HuH-7.5 (cell line): ENCODE results near the gene DBN1.

Experiments used
- DNase-seq: peaks from one replicate; pipeline ENCODE4 v3.0.0; 2011; ENCODE audit warnings: low spot score

Gene DBN1

DNA sequence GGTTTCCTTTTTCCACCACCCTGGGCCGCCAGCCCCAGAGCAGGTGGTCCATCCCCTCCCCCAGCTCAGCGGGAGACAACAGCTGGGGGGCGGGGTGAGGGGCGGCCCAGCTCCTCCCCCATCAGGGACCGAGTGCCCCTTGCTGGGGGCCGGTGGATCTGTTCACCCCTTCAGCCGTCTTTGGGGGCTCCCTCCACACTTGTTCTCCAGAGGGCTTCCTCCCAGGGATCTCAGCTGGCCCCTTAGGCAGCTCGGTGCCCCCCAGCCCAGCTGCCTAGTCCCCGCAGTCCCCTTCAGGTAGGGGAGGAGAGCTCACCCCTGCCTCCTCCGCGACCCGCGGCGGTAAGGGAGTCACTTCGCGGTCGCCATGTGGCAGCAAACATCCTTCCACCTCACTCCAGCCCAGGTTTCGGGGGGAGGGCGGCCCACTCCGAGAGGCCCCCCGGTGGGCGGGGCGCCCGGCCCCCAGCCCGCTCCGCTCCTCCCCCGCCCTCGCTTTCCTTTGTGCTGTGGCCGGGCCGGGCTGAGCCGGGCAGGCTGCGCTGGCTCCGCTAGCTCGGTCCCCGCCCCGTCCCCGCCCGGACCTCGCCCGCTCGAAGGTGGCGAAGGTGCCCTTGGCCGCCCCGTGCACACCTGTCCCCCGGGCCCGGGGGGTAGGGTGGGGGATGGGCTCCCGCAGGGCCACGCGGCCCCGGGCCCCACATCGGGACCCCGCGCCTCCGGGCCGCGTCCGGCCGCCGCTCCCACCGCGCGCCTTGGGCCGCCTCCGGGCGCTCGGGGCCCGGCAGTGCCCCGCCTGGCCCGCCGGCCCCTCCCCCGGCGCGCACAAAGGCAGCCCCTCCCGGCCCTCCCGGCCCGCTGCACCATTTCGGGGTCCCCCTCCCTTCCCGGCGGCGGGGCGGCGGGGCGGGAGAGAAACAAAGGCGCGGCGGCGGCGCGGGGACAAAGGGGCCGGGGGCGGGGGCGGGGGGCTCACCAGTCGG is 683 bp downstream of the DBN1 start:
- peak; percentile 86 for DNase-seq

DNA sequence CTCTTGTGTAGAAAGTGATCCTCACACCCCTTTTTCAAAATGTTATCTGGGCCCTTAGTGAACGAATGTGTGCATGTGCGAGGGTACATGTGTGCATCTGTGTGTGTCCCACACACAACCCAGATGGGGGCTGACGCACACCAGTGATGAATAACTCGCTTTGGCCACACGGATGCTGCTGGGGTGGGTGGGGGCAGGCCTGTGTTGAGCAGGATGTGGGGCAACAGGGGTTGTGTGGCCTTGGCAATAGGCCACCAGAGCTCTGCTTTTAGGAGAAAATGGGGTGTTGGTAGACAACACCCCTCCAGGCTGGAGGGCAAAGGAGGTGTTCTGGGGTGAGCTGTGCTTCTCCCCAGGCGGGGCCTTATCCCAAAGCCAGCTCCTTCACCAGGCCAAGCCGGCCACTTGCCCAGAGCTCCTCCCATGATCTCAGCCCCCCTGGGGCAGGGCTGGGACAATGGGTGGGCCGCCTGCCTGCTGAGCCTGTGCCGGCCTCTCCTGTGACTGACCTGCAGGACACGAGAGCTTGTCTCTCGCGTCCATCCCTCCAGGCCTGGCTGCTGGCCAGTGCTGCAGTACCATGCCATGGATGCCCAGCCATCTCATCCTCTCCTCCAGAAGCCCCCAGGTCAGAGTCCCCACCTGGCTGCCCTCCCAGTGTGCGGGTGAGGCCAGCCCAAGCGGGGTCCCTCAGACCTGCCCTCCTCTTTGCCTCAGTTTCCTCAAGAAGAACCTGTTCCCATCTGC is 1.7 kb downstream of the DBN1 start:
- no peak for DNase-seq

- no peak for DNase-seq
These were observed 2.5 kb downstream of the DBN1 start for GRCh38 chr5:177470759-177471536.

DNA sequence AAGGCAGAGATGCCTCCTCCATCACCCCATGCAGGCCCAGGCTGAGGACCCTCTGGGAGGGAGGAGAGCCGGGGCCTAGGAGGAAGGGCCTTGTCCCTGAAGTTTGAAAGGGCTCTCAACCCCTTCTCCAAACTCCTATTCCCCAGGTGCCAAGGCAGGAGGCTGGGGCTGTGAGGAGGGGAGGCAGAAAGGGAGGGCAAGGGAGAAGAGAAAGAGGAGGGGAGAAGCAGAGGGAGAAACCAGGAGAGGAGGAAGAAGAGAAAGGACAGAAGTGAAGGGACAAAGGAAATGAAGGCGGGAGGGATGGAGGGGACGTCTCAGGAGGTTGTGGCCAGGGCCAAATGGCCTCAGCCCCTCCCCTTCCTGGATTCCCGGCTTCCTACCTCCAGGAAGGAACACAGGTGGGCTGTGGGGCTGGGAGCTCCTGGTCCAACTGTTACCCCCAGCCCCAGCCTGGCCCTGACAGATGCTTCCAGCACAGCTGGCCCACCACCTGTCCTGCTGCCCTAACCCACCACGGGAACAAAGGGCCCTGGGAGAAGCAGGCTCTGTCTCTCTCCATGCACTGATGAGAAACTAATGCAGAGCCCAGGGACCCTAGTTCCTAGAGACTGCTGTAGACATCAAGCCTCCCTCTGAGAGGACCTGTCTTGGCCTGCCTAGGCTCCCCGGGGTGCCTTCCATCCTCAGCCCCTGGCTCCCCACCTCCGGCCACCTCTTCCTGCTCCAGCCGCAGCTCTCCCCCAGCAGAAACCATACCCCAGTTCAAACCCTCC is 3.5 kb downstream of the DBN1 start:
- DNase-seq = no peak

GRCh38 chr5:177468685-177469628 is 4.5 kb downstream of the DBN1 start:
- no peak for DNase-seq

GRCh38 chr5:177468329-177468684 is 5.1 kb downstream of the DBN1 start:
- DNase-seq = no peak

GRCh38 chr5:177467436-177467835 is 6.0 kb downstream of the DBN1 start:
- DNase-seq = no peak

DNA sequence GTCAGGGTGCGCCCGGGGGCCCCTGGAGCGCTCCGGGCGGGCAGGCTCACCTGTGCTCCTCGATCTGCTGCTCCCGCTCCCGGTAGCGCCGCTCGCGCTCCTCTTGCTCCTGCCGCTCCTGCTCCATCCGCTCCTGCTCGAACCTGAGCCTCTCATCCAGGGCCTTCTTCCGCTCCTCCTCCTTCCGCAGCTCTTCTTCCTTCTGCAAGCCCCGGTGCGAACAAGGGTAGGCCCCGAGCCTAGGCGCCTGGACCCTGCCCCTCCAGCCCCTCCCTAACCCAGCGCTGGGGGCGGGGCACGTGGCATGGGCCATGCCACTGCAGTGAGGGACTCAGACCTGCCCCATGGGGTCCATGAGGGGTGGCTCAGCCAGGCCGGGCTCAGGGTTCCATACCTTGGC is 6.6 kb downstream of the DBN1 start:
- DNase-seq = no peak

DNA sequence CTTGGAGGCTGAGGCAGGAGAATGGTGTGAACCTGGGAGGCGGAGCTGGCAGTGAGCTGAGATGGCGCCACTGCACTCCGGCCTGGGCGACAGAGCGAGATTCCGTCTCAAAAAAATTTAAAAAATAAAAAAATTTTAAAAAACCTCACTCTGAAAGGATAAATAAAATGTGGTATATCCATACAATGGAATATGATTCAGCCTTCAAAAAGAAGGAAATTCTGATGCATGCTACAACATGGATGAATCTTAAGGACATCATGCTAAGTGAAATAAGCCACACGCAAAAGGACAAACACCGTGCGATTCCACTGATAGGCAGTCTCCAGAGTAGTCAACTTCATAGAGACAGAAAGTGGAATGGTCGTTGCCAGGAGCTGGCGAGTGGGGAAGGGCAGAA is 8.4 kb downstream of the DBN1 start:
- no peak for DNase-seq

DNA sequence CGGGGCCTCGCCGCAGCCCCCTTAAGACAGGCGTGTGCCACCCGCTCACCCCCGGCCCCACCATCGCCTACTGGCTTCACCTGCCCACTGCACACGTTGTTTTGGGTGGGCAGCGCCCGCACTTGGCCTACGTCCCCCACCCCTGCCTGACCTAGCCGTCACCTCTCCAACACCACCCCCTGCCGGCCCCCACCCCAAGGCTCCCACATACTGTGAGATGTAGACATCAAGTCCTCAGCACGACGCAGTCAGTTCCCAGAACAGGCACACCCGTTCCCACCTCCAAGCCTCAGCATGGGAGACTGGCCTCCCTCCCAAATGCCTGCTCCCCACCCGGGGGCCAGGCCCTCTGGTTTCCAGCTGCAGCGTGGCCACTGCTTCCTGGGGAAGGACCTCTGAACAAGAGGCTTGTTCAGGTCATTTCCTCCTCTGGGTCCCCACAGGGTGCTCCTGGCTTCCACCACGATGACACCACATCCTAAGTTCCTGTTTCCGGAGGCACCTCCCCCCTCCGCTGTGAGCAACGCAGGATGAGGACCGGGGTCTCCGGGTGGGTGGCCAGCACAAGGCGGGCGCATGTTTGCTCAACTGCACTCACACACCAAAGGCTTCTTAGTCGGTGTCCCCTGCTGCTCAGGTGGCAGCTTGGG is 11.3 kb downstream of the DBN1 start:
- DNase-seq = no peak

DNA sequence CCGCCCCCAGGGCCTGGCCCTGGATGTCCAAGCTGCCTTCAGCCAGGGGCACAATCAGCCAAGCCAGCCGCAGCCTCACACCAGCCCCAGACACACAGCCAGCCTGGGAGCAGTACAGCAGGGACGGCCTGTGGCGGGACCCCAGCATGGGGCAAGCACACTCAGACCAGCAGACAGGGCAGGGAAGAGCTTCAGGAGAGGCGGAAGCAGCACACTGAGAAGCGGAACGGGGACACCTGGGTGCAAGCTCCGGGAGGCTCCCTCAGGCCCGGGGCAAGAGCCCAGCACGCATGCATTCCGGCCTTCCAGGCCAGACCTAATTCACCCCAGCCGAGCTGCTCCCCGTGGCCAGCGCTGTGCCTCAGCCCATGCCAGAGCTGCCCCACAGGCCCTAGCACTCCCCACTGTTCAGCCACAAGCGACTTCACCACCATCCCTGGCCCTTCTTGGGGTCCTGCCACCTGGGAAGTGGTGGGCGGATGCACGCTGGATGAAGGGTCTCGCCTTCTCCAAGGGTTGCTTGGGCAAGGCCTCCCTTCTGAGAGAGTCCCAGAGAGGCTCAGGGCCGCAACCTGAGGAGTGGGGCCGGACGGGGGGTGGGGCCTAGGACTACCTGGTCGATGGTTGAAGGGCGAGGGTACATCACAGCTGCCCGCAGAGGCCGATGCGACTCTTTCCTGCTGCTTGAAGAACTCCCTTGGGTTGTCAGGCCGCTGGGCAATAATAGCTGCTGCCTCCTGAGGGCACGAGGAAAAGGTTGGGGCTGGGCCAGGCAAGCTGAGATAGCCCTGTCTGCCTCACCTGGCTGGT is 13.4 kb downstream of the DBN1 start:
- DNase-seq = no peak

DNA sequence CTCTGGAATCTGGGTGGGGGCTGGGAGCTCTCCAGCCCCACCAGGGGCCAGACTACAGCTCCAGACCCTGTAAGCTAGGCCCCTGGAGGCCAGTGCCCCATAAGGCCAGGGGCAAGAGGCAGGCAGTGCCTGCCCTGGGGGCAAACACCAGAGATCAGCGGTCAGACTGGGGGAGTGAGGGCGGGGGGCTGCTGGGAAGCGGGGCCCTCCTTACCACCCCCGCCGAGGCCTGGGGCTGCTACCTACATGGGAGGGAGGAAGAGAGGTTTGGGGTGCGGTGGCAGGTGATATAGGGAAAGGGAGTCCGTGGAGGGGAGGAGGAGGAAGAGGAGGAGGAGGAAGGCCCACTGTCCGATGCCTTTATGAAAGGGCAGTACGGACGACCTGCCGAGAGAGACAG is 14.1 kb downstream of the DBN1 start:
- no peak for DNase-seq

GRCh38 chr5:177458912-177459350 is 14.5 kb downstream of the DBN1 start:
- DNase-seq = no peak

DNA sequence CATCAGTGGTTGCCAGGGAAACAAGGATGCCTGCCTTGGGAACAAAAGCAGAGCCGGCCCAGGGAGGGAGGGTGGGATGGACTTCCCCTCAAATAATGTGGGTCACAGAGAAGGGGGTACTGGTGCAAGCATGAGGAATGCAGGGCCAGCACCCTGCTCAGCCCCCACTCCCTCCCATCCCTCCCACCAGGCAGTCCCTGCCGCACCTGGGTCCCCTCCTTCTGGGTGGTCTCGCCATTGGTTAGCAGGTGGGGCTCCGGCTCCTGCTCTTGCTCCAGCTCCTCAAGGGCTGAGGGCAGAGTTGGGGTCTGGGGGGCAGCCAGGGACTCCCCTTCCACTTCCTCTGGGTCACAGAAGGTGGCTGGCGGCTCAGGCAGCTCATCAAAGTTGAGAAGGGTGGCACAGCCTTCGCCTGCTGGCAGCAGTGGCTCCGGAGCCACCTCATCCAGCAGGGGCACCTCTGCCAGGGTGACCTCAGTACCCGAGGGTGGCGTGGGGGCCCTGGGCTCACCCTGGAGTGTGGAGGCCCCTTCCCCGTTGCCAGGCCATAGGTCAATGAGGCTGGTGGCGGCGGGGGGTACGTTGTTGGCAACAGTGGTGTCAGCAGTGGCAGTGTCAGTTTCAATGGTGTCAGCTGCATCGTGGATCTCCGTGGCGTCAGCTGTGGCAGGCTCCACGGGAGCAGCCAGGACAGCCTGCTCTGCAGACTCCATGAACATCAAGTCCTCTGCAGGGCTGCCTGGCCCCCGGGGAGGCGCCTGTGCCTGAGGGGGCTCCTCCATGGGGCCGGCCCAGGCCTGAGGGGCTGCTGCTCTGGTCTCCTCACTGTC is 15.4 kb downstream of the DBN1 start:
- DNase-seq = no peak

DNA sequence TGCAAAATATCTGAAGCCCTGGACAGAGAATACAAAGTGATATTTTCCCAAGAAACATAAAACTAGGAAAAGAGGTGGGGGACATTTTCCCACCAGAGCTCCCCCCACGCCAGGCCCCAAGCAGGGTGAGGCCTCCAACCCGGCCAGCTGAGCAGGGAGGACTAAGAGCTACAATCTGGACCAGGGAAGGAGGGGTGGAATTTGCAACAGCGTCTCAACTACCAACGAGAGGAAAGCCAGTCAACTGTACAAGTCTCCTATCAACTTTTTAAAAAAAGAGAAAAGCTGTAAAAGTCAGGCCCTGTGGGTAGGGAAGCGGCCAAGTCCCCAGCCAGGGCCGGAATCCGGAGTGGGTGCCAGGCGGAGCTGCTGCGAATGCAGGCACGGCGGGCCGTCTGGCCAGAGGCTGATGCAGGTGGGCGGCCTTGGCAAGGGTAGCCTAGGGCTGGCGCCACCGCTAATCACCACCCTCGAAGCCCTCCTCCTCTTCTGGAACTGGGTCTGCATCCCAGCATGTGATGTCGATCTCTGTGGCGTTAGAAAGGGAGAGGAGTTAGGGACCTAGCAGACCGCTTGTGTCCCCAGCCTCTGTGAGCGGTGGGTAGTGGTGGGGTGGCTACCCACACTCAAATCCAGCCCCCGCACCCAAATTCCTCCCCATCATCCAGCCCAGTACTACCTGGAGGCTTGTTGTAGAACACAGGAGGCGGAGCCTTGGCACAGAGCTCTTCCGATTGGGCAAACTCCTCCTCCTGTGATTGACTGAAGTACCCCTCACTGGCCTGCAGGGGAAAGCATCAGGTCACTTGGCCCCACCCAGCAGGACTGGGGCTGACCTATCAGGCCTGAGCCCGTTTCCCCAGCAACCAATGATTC is 16.2 kb downstream of the DBN1 start:
- peak; percentile 98 for DNase-seq

DNA sequence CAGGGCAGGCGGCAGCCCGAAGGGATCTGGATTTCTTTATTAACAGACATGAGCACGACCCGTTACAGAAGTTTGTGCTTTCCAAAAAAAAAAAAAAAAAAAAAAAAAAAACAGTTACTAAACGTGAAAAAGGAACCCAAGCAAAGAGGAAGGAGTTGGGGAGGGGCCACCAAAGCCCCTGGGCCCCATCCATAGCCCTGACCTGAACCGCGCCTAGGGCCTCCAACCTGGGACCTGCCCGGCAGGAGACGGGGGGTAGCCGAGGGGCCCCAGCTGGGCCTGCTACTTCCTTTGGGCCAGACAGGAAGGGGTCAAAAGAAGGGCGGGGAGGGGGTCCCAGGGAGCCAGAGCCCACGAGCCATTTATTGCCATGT is 16.9 kb downstream of the DBN1 start:
- DNase-seq = no peak
